BLaER1 treated with 17β-estradiol and CSF1 and Interleukin-3, amounts not matched to agents 10 nM and 100 nM (cell line): Measurements from ENCODE around the gene ANKDD1A.

Experiments
- H3K27ac ChIP-seq, 11 experiments: shearing (Covaris generic); formaldehyde crosslinking; 2 replicates each; pipeline ENCODE4 v1.8.1; 2022
- H3K27me3 ChIP-seq, 11 experiments: shearing (Covaris generic); formaldehyde crosslinking; 2 replicates each; pipeline ENCODE4 v1.8.1; 2022
- H3K36me3 ChIP-seq, 11 experiments: shearing (Covaris generic); formaldehyde crosslinking; 2 replicates each; pipeline ENCODE4 v1.8.1; 2022
- H3K4me1 ChIP-seq, 10 experiments: shearing (Covaris generic); formaldehyde crosslinking; 2 replicates each; pipeline ENCODE4 v1.8.1; 2022
- H3K4me2 ChIP-seq, 11 experiments: shearing (Covaris generic); formaldehyde crosslinking; 2 replicates each; pipeline ENCODE4 v1.8.1; 2022
- H3K4me3 ChIP-seq, 10 experiments: shearing (Covaris generic); formaldehyde crosslinking; 2 replicates each; pipeline ENCODE4 v1.8.1; 2022
- H3K9ac ChIP-seq, 11 experiments: shearing (Covaris generic); formaldehyde crosslinking; 2 replicates each; pipeline ENCODE4 v1.8.1; 2022
- H3K9me3 ChIP-seq, 11 experiments: shearing (Covaris generic); formaldehyde crosslinking; replicated peaks in 1 of 11; 2 replicates each; pipeline ENCODE4 v1.8.1; 2022
- H4K20me1 ChIP-seq, 11 experiments: shearing (Covaris generic); formaldehyde crosslinking; 2 replicates each; pipeline ENCODE4 v1.8.1; 2022
- Cebpa-rat ChIP-seq, 11 experiments: shearing (Covaris generic); IDR thresholded peaks; 2 replicates each; pipeline ENCODE4 v1.8.1; 2022

The ANKDD1A gene

GRCh38 chr15:64870353-64870752 lies 41.3 kb upstream of the ANKDD1A start:
- Histone ChIP-seq H3K27me3 (no peaks in the 10 kb centered on the region), H3K9me3 (no peaks in the 10 kb centered on the region), H3K4me1 (peaks cover 79 to 95% (median 88%) of the 10 kb centered on the region in 10 experiments), H3K36me3 (peaks cover 5 to 60% (median 39%) of the 10 kb centered on the region in 11 experiments; a peak in 20 of 22 replicates), H4K20me1 (peaks cover 8 to 42% (median 24%) of the 10 kb centered on the region in 11 experiments; a peak in 20 of 22 replicates), H3K4me3 (no peak overlapping the region), H3K4me2 (peak overlapping the region; percentile 46 to 81 (median 63)), H3K9ac (peak overlapping the region in 3 of 11 experiments; percentile 10 to 42 (median 27); a peak in 2 of 22 replicates), H3K27ac (peak overlapping the region; percentile 3 to 59 (median 39); a peak in 16 of 22 replicates)
- TF ChIP-seq Cebpa-rat (IDR thresholded peaks at IDR 0.05), result no peak

GRCh38 chr15:64875641-64876223 lies 36.0 kb upstream of the ANKDD1A start:
- Histone ChIP-seq H3K27me3 (no peaks in the 10 kb centered on the region), H3K9ac (no peak overlapping the region), H3K27ac (peak overlapping the region in 2 of 11 experiments; percentile 40 to 84; a peak in 4 of 22 replicates), H3K4me1 (peaks cover 61 to 97% (median 72%) of the 10 kb centered on the region in 10 experiments), H4K20me1 (no peaks in the 10 kb centered on the region), H3K4me2 (peak overlapping the region in 6 of 11 experiments; percentile 7 to 90 (median 55); a peak in 9 of 22 replicates), H3K9me3 (no peaks in the 10 kb centered on the region), H3K36me3 (peaks cover 0 to 6% (median 0%) of the 10 kb centered on the region in 11 experiments; a peak in 3 of 22 replicates), H3K4me3 (no peak overlapping the region)
- TF ChIP-seq Cebpa-rat (IDR thresholded peaks at IDR 0.05), result no peak

- no peaks in the 10 kb centered on the region for H3K9me3 ChIP-seq
- no peak for TF ChIP-seq Cebpa-rat (IDR thresholded peaks at IDR 0.05)
- H3K9ac ChIP-seq, result peak overlapping the region; percentile 18 to 73 (median 45); a peak in 14 of 22 replicates
- no peak overlapping the region for H3K4me3 ChIP-seq
- H3K36me3 ChIP-seq, result no peaks in the 10 kb centered on the region
- no peaks in the 10 kb centered on the region for H4K20me1 ChIP-seq
- H3K27me3 ChIP-seq, result no peaks in the 10 kb centered on the region
- peak overlapping the region; percentile 55 to 90 (median 81) for H3K4me2 ChIP-seq
- peak overlapping the region; percentile 13 to 84 (median 58); a peak in 20 of 22 replicates for H3K27ac ChIP-seq
- H3K4me1 ChIP-seq, result peaks cover 61 to 100% (median 72%) of the 10 kb centered on the region in 10 experiments
Observed at GRCh38 chr15:64877435-64877834, 34.3 kb upstream of the ANKDD1A start.

GRCh38 chr15:64878705-64879104 lies 33.0 kb upstream of the ANKDD1A start:
- no peaks in the 10 kb centered on the region for H3K9me3 ChIP-seq

GRCh38 chr15:64883100-64883581 lies 28.6 kb upstream of the ANKDD1A start:
- H3K9me3 ChIP-seq, result no peaks in the 10 kb centered on the region
- no peaks in the 10 kb centered on the region for H4K20me1 ChIP-seq
- 0 out of 22 replicates have a peak, but pooled peaks of 1 of the 11 experiments have one; percentile 13 for TF ChIP-seq Cebpa-rat (IDR thresholded peaks at IDR 0.05)
- peaks cover 40 to 100% (median 49%) of the 10 kb centered on the region in 10 experiments for H3K4me1 ChIP-seq
- H3K9ac ChIP-seq, result peak overlapping the region in 10 of 11 experiments; percentile 22 to 89 (median 58); a peak in 17 of 22 replicates
- H3K27ac ChIP-seq, result peak overlapping the region; percentile 20 to 99 (median 72); a peak in 20 of 22 replicates
- no peaks in the 10 kb centered on the region for H3K27me3 ChIP-seq
- peak overlapping the region; percentile 65 to 92 (median 81) for H3K4me2 ChIP-seq
- H3K36me3 ChIP-seq, result no peaks in the 10 kb centered on the region
- H3K4me3 ChIP-seq, result 0 out of 20 replicates have a peak overlapping the region, but pooled peaks of 1 of the 10 experiments have one; percentile 22

More at GRCh38 chr15:64878705-64879104, 33.0 kb upstream of the ANKDD1A start:
- peak overlapping the region in 8 of 11 experiments; percentile 1 to 73 (median 56); a peak in 8 of 22 replicates for H3K9ac ChIP-seq
- TF ChIP-seq Cebpa-rat (IDR thresholded peaks at IDR 0.05), result no peak
- H4K20me1 ChIP-seq, result no peaks in the 10 kb centered on the region
- no peaks in the 10 kb centered on the region for H3K36me3 ChIP-seq
- no peaks in the 10 kb centered on the region for H3K27me3 ChIP-seq
- H3K4me2 ChIP-seq, result peak overlapping the region; percentile 55 to 90 (median 81)
- no peak overlapping the region for H3K4me3 ChIP-seq
- H3K4me1 ChIP-seq, result peaks cover 61 to 100% (median 72%) of the 10 kb centered on the region in 10 experiments
- peak overlapping the region in 9 of 11 experiments; percentile 22 to 84 (median 61); a peak in 15 of 22 replicates for H3K27ac ChIP-seq

GRCh38 chr15:64883997-64884511 lies 27.6 kb upstream of the ANKDD1A start:
- H3K36me3 ChIP-seq, result no peaks in the 10 kb centered on the region
- H3K27ac ChIP-seq, result peak overlapping the region; percentile 20 to 99 (median 72); a peak in 21 of 22 replicates
- no peaks in the 10 kb centered on the region for H3K27me3 ChIP-seq
- no peak for TF ChIP-seq Cebpa-rat (IDR thresholded peaks at IDR 0.05)
- H3K4me1 ChIP-seq, result peaks cover 31 to 100% (median 39%) of the 10 kb centered on the region in 10 experiments
- peak overlapping the region; percentile 65 to 92 (median 81) for H3K4me2 ChIP-seq
- no peaks in the 10 kb centered on the region for H3K9me3 ChIP-seq
- no peaks in the 10 kb centered on the region for H4K20me1 ChIP-seq
- 0 out of 20 replicates have a peak overlapping the region, but pooled peaks of 1 of the 10 experiments have one; percentile 12 for H3K4me3 ChIP-seq
- H3K9ac ChIP-seq, result peak overlapping the region in 10 of 11 experiments; percentile 22 to 89 (median 58); a peak in 20 of 22 replicates

GRCh38 chr15:64884679-64885078 lies 27.0 kb upstream of the ANKDD1A start:
- Histone ChIP-seq H3K4me1 (peaks cover 29 to 100% (median 39%) of the 10 kb centered on the region in 10 experiments), H3K27me3 (no peaks in the 10 kb centered on the region), H4K20me1 (no peaks in the 10 kb centered on the region), H3K9me3 (no peaks in the 10 kb centered on the region), H3K4me2 (peak overlapping the region in 8 of 11 experiments; percentile 65 to 90 (median 83); a peak in 15 of 22 replicates), H3K9ac (peak overlapping the region in 4 of 11 experiments; percentile 70 to 89 (median 83); a peak in 4 of 22 replicates), H3K4me3 (no peak overlapping the region), H3K27ac (peak overlapping the region in 8 of 11 experiments; percentile 61 to 99 (median 78); a peak in 11 of 22 replicates), H3K36me3 (no peaks in the 10 kb centered on the region)
- no peak for TF ChIP-seq Cebpa-rat (IDR thresholded peaks at IDR 0.05)

- no peaks in the 10 kb centered on the region for H3K36me3 ChIP-seq
- no peak for TF ChIP-seq Cebpa-rat (IDR thresholded peaks at IDR 0.05)
- H4K20me1 ChIP-seq, result no peaks in the 10 kb centered on the region
- H3K4me3 ChIP-seq, result no peak overlapping the region
- H3K4me2 ChIP-seq, result peak overlapping the region in 2 of 11 experiments; percentile 49 to 66; a peak in 5 of 22 replicates
- H3K9ac ChIP-seq, result peak overlapping the region in 2 of 11 experiments; percentile 4 to 46; a peak in 3 of 22 replicates
- H3K4me1 ChIP-seq, result peaks cover 37 to 100% (median 46%) of the 10 kb centered on the region in 10 experiments
- H3K27me3 ChIP-seq, result no peaks in the 10 kb centered on the region
- peak overlapping the region in 5 of 11 experiments; percentile 20 to 45 (median 28); a peak in 7 of 22 replicates for H3K27ac ChIP-seq
- no peaks in the 10 kb centered on the region for H3K9me3 ChIP-seq
Observed at GRCh38 chr15:64888336-64888735, 23.4 kb upstream of the ANKDD1A start.
